ENCODE data around the gene PIP5KL1. TPM values are rescaled to one million over a fixed set of nuclear protein-coding genes. Genes with fewer than 3 reads are reported as not detected.

Gene PIP5KL1
- total and polyA plus RNA-seq, 2 of the 8 experiments (the other 6 are each of a cell fraction or from before 2014, with no cell fraction given), result 13.4 to 15.4 TPM

DNA sequence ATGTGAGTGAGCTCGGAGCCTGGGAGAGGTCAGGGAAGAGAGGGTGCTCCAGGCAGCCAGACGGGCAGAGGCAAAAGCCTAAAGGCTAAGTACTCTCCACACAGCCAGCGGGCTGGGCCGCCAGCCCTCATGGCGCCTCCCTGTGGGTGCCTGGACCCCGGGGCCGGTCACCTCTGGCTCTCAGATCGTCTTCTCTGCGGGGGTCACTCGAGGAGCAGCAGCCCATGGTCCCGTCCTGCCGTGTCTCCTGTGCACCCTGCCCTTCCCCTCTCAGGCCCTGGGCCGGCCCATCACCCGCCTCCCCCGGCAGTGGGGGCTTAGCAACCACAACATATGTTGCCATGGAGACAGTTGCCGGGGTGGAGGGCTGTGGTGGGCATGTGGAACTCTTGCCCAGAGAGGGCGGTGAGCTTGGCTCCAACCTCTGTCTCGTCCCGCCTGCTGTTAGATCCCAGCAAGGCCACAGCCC is 57.3 kb downstream of the PIP5KL1 start:
- Histone ChIP-seq H2BK20ac (ENCODE audit: low read length) (no peak overlapping the region), H2AFZ (ENCODE audit: low read length) (no peak overlapping the region), H3K23me2 (ENCODE audit: low read depth, low read length) (peaks cover 7% of the 10 kb centered on the region; the same call in 1 of the 2 replicates), H3K4me3 (ENCODE audit: extremely low read depth in 1 of 4, insufficient read depth in 2 of 4, low read depth in 3 of 4, low read length in 4 of 4) (no peak overlapping the region), H4K20me1 (replicated peaks in 1 of 2; ENCODE audit: control insufficient read depth in 1 of 2, insufficient read depth in 2 of 2, low read length in 2 of 2) (peaks cover 0 to 4% of the 10 kb centered on the region in 2 experiments), H3K9ac (replicated peaks in 1 of 4; ENCODE audit: extremely low read depth in 1 of 4, low read depth in 3 of 4, low read length in 3 of 4) (no peak overlapping the region), H3K79me2 (ENCODE audit: control insufficient read depth in 1 of 2, insufficient read depth in 2 of 2, low read length in 2 of 2) (no peaks in the 10 kb centered on the region), H4K8ac (ENCODE audit: extremely low read depth, insufficient read depth, low read length) (no peak overlapping the region; the same call in 1 of the 2 replicates), H3K79me1 (ENCODE audit: low read depth, low read length) (no peaks in the 10 kb centered on the region), H2BK120ac (replicated peaks; ENCODE audit: low read depth, low read length) (no peak overlapping the region), H3K23ac (ENCODE audit: insufficient read length) (no peak overlapping the region), H3K27me3 (replicated peaks in 1 of 4; ENCODE audit: control insufficient read depth in 3 of 4, extremely low read depth in 1 of 4, insufficient read depth in 3 of 4, low read length in 3 of 4) (no peaks in the 10 kb centered on the region), H4K91ac (replicated peaks; ENCODE audit: insufficient read length, low read length) (no peak overlapping the region), H2BK12ac (ENCODE audit: low read depth, low read length) (0 out of 2 replicates have a peak overlapping the region, but pooled peaks have one; percentile 75), H3K4me1 (replicated peaks in 1 of 4; ENCODE audit: control insufficient read depth in 3 of 4, insufficient read depth in 4 of 4, low read length in 3 of 4) (peaks cover 0 to 12% (median 10%) of the 10 kb centered on the region in 4 experiments; a peak in 6 of 7 replicates), H2BK5ac (ENCODE audit: low read depth, low read length) (no peak overlapping the region), H3K27ac (ENCODE audit: low read depth, low read length) (no peak overlapping the region), H2BK15ac (ENCODE audit: low read length) (0 out of 2 replicates have a peak overlapping the region, but pooled peaks have one; percentile 61), H3K14ac (ENCODE audit: insufficient read length) (no peak overlapping the region), H2AK5ac (ENCODE audit: low read depth, low read length) (no peak overlapping the region), H3K18ac (ENCODE audit: extremely low read depth, low read length) (no peak overlapping the region), H3K4me2 (ENCODE audit: insufficient read depth in 1 of 2, low read depth in 2 of 2, low read length in 2 of 2) (no peak overlapping the region), H3K36me3 (ENCODE audit: control insufficient read depth in 2 of 4, insufficient read depth in 4 of 4, low read length in 3 of 4) (no peaks in the 10 kb centered on the region), H3K9me3 (ENCODE audit: insufficient read depth in 2 of 2, low read depth in 1 of 2, low read length in 1 of 2) (no peaks in the 10 kb centered on the region), H4K5ac (ENCODE audit: insufficient read length, low read depth, low read length) (no peak overlapping the region), H3K4ac (replicated peaks; ENCODE audit: insufficient read length, low read depth, low read length) (no peak overlapping the region), H3K56ac (replicated peaks; ENCODE audit: insufficient read length, low read depth, low read length) (no peak overlapping the region)
- 91% methylated on average over 19 of the region's 19 CpGs; no CpG with 5 or more reads in 1 of the 2 experiments for WGBS, 2 experiments (ENCODE audit: extremely low coverage in 1 of 2, insufficient coverage in 1 of 2, insufficient read length in 1 of 2, insufficient replicate concordance in 2 of 2, low coverage in 1 of 2, low lambda C conversion rate in 2 of 2, missing lambda C conversion rate in 1 of 2)
- FAIRE-seq, result no peak
- ChIA-PET POLR2A (ENCODE audit: partially characterized antibody) (interaction anchor here (1.0 to 2.8 kb wide), 7 partner anchors 8 to 79 kb away, joined by 3 to 11 read pairs (median 5); partner anchors contain the start of gene ENG), CTCF (ENCODE audit: partially characterized antibody) (interaction anchor here (0.6 to 9.2 kb wide), 19 partner anchors 8 to 169 kb away, joined by 3 to 116 read pairs (median 5); partner anchors contain the start of genes ENG, ST6GALNAC4, ST6GALNAC6 and TOR2A)
- DNase-seq (ENCODE audit: low read depth in 1 of 2, low spot score in 2 of 2), result peak in 1 of 2 experiments; percentile 52
- TF ChIP-seq SUZ12 (IDR thresholded peaks at IDR 0.05; ENCODE audit: low read length) (no peak), FOSL1 (IDR thresholded peaks at IDR 0.05; ENCODE audit: insufficient read depth, low read depth, low read length) (no peak), ASH2L (IDR thresholded peaks at IDR 0.05; ENCODE audit: low read length) (no peak), HDAC6 (IDR thresholded peaks at IDR 0.05; ENCODE audit: low read depth, low read length) (no peak), RXRA (IDR thresholded peaks at IDR 0.05; ENCODE audit: insufficient read depth, low read depth, low read length) (no peak), RBBP5 (IDR thresholded peaks at IDR 0.05; ENCODE audit: borderline replicate concordance, low read depth, low read length) (no peak), YY1 (IDR thresholded peaks at IDR 0.05; ENCODE audit: low read depth, low read length) (no peak), SP1 (IDR thresholded peaks at IDR 0.05; ENCODE audit: low read depth, low read length) (no peak), NANOG (IDR thresholded peaks at IDR 0.05; ENCODE audit: insufficient read depth, low read depth, low read length, poor library complexity, severe bottlenecking) (no peak), POLR2AphosphoS5 (IDR thresholded peaks at IDR 0.05; ENCODE audit: low read depth, low read length) (no peak), KDM5A (IDR thresholded peaks at IDR 0.05; ENCODE audit: low read length) (no peak)
- TF ChIP-seq, protein P1, sequence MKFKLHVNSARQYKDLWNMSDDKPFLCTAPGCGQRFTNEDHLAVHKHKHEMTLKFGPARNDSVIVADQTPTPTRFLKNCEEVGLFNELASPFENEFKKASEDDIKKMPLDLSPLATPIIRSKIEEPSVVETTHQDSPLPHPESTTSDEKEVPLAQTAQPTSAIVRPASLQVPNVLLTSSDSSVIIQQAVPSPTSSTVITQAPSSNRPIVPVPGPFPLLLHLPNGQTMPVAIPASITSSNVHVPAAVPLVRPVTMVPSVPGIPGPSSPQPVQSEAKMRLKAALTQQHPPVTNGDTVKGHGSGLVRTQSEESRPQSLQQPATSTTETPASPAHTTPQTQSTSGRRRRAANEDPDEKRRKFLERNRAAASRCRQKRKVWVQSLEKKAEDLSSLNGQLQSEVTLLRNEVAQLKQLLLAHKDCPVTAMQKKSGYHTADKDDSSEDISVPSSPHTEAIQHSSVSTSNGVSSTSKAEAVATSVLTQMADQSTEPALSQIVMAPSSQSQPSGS (IDR thresholded peaks at IDR 0.05; ENCODE audit: low read length), result no peak
